ENCODE measurements around the gene ALDH1B1. TPM values are rescaled to one million over a fixed set of nuclear protein-coding genes. Genes with fewer than 3 reads are reported as not detected.
"Not testable (repeated sequence)": the region's sequence is repeated elsewhere in the genome, so short reads cannot be mapped to it uniquely, and the experiment has no call there.

ALDH1B1 gene
- total RNA-seq, 4 donors from 2014 or later = 130 to 432 (median 156) TPM

GRCh38 chr9:38374847-38375571 is 17.5 kb upstream of the ALDH1B1 start:
- Histone ChIP-seq H3K9me3 (no peaks in the 10 kb centered on the region), H3K4me1 (peaks cover 0 to 17% (median 0%) of the 10 kb centered on the region in 3 donors), H3K36me3 (no peaks in the 10 kb centered on the region), H3K27ac (peak overlapping the region in 3 of 4 donors; percentile 0 to 83 (median 12)), H3K4me3 (no peak overlapping the region), H3K27me3 (no peaks in the 10 kb centered on the region)
- 45 to 54% methylated on average over 1 to 3 of the region's 5 CpGs for WGBS, 2 donors (ENCODE audit: low coverage in 1 of 2)
- no peak for ATAC-seq
- TF ChIP-seq POLR2A (IDR thresholded peaks at IDR 0.05) = no peak
- no peak for TF ChIP-seq POLR2AphosphoS5 (IDR thresholded peaks at IDR 0.05)

GRCh38 chr9:38375572-38375963 is 16.9 kb upstream of the ALDH1B1 start:
- H3K27ac ChIP-seq = peak overlapping the region in 2 of 4 donors; percentile 0 to 83
- H3K4me3 ChIP-seq = no peak overlapping the region
- H3K4me1 ChIP-seq = peaks cover 0 to 19% (median 0%) of the 10 kb centered on the region in 3 donors
- no peak for ATAC-seq
- no peaks in the 10 kb centered on the region for H3K36me3 ChIP-seq
- H3K9me3 ChIP-seq = no peaks in the 10 kb centered on the region
- H3K27me3 ChIP-seq = no peaks in the 10 kb centered on the region
- 64 to 67% methylated on average over 5 to 7 of the region's 10 CpGs for WGBS, 2 donors (ENCODE audit: low coverage in 1 of 2)
- TF ChIP-seq EP300 (IDR thresholded peaks at IDR 0.05) (no peak), CTCF (IDR thresholded peaks at IDR 0.05) (no peak), POLR2A (IDR thresholded peaks at IDR 0.05) (no peak), POLR2AphosphoS5 (IDR thresholded peaks at IDR 0.05) (no peak)

- Histone ChIP-seq H3K4me1 (peaks cover 0 to 25% (median 0%) of the 10 kb centered on the region in 3 donors), H3K9me3 (no peaks in the 10 kb centered on the region), H3K27me3 (no peaks in the 10 kb centered on the region), H3K4me3 (no peak overlapping the region), H3K27ac (peak overlapping the region in 3 of 4 donors; percentile 73 to 83 (median 74)), H3K36me3 (no peaks in the 10 kb centered on the region)
- ATAC-seq = no peak
- TF ChIP-seq EP300 (IDR thresholded peaks at IDR 0.05) (no peak), POLR2A (IDR thresholded peaks at IDR 0.05) (no peak), POLR2AphosphoS5 (IDR thresholded peaks at IDR 0.05) (no peak), CTCF (IDR thresholded peaks at IDR 0.05) (no peak)
- 35 to 56% methylated on average over 4 to 9 of the region's 9 CpGs for WGBS, 2 donors (ENCODE audit: low coverage in 1 of 2)
These were observed 16.4 kb upstream of the ALDH1B1 start for GRCh38 chr9:38376021-38376670.

GRCh38 chr9:38377336-38378083 is 15.0 kb upstream of the ALDH1B1 start:
- not testable (repeated sequence) for ATAC-seq, H3K9me3 ChIP-seq, H3K36me3 ChIP-seq, H3K27me3 ChIP-seq, H3K4me3 ChIP-seq
- WGBS, 2 donors (ENCODE audit: low coverage in 1 of 2) = no CpG with 5 or more reads among the region's 42 CpGs
- Histone ChIP-seq H3K4me1 (peaks cover 0 to 39% (median 0%) of the 10 kb centered on the region in 3 donors), H3K27ac (peak overlapping the region in 3 of 4 donors; percentile 73 to 83 (median 74))

GRCh38 chr9:38380230-38380871 is 12.2 kb upstream of the ALDH1B1 start:
- Histone ChIP-seq H3K9me3 (peaks cover 0 to 8% (median 0%) of the 10 kb centered on the region in 3 donors), H3K36me3 (no peaks in the 10 kb centered on the region), H3K27me3 (no peaks in the 10 kb centered on the region), H3K4me1 (peaks cover 0 to 57% (median 2%) of the 10 kb centered on the region in 3 donors), H3K27ac (peak overlapping the region in 3 of 4 donors; percentile 87 to 93 (median 88)), H3K4me3 (no peak overlapping the region)
- TF ChIP-seq POLR2A (IDR thresholded peaks at IDR 0.05) (no peak), EP300 (IDR thresholded peaks at IDR 0.05) (no peak), CTCF (IDR thresholded peaks at IDR 0.05) (no peak), POLR2AphosphoS5 (IDR thresholded peaks at IDR 0.05) (no peak)
- ATAC-seq = no peak
- 66 to 75% methylated on average over 3 to 6 of the region's 6 CpGs for WGBS, 2 donors (ENCODE audit: low coverage in 1 of 2)
